ENCODE results near the gene FIGLA. TPM values are rescaled to one million over a fixed set of nuclear protein-coding genes. Genes with fewer than 3 reads are reported as not detected.

Gene FIGLA
- total RNA-seq = not detected in 2 replicates

GRCh38 chr2:70790136-70790828, at the start of gene FIGLA:
TSS of gene FIGLA (minus strand) at chr2:70790643. CDS start at chr2:70790638, 5 bp downstream.
- no peak for TF ChIP-seq CTCF (IDR thresholded peaks at IDR 0.05; ENCODE audit: extremely low read depth, low read depth, low read length)
- H3K79me2 ChIP-seq (ENCODE audit: insufficient read depth, low read length) = no peaks in the 10 kb centered on the region
- H3K36me3 ChIP-seq (ENCODE audit: insufficient read depth, low read length) = no peaks in the 10 kb centered on the region
- no peak for DNase-seq (ENCODE audit: insufficient read length, low spot score, missing footprints)
- no peak within 1 kb of the TSS for H3K27ac ChIP-seq (ENCODE audit: low read depth, low read length)
- H3K27me3 ChIP-seq (ENCODE audit: insufficient read depth, low read length) = peaks cover 76% of the 10 kb centered on the region
- H3K4me1 ChIP-seq (ENCODE audit: insufficient read depth, low read length) = no peaks in the 10 kb centered on the region
- H2AFZ ChIP-seq (ENCODE audit: low read length) = peak within 1 kb of the TSS; percentile 74
- H3K4me2 ChIP-seq (ENCODE audit: insufficient read depth, low read length) = peak within 1 kb of the TSS; percentile 51
- H3K9me3 ChIP-seq (ENCODE audit: low read depth, low read length) = no peaks in the 10 kb centered on the region
- no peak within 1 kb of the TSS for H3K4me3 ChIP-seq (ENCODE audit: insufficient read depth, low read length)
- H4K20me1 ChIP-seq (ENCODE audit: insufficient read depth, low read length) = no peaks in the 10 kb centered on the region

GRCh38 chr2:70837980-70838925, 47.8 kb upstream of the FIGLA start:
- no peak for TF ChIP-seq CTCF (IDR thresholded peaks at IDR 0.05; ENCODE audit: extremely low read depth, low read depth, low read length)
- Histone ChIP-seq H2AFZ (ENCODE audit: low read length) (no peak overlapping the region), H3K4me3 (ENCODE audit: insufficient read depth, low read length) (no peak overlapping the region), H3K27ac (ENCODE audit: low read depth, low read length) (no peak overlapping the region), H3K4me1 (ENCODE audit: insufficient read depth, low read length) (no peaks in the 10 kb centered on the region), H4K20me1 (ENCODE audit: insufficient read depth, low read length) (no peaks in the 10 kb centered on the region), H3K36me3 (ENCODE audit: insufficient read depth, low read length) (no peaks in the 10 kb centered on the region), H3K27me3 (ENCODE audit: insufficient read depth, low read length) (peaks cover 12% of the 10 kb centered on the region), H3K9me3 (ENCODE audit: low read depth, low read length) (no peaks in the 10 kb centered on the region), H3K4me2 (ENCODE audit: insufficient read depth, low read length) (no peak overlapping the region), H3K79me2 (ENCODE audit: insufficient read depth, low read length) (no peaks in the 10 kb centered on the region)
- peak; percentile 29 for DNase-seq (ENCODE audit: insufficient read length, low spot score, missing footprints)

DNA sequence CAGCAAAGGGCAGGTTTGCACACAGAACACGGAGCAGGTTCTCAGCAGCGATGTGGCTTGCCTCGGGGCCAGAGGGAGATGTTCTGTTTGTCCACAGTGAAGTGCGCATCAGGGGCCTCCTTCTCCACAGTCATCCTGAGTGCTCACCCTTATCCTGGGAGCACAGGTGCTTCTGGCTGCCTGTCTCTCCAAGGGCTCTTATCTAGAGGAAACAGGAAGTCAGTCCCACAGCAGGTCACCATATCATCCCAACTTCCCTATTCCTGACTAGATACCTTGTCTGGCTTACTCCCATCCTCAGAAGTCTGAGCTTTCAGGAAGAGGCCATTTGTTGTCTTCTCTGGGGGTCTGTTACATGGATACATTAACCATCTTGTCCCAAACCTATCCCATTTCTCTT, 45.2 kb upstream of the FIGLA start, which contains the start of gene CD207:
CD207 (minus strand) TSS at position 174 of the 400 bp plus-strand sequence; CDS start at position 134, 40 bp downstream.
- H3K4me3 ChIP-seq (ENCODE audit: insufficient read depth, low read length) = no peak within 1 kb of the TSS
- H3K4me1 ChIP-seq (ENCODE audit: insufficient read depth, low read length) = no peaks in the 10 kb centered on the region
- no peaks in the 10 kb centered on the region for H3K79me2 ChIP-seq (ENCODE audit: insufficient read depth, low read length)
- no peak within 1 kb of the TSS for H3K4me2 ChIP-seq (ENCODE audit: insufficient read depth, low read length)
- no peaks in the 10 kb centered on the region for H4K20me1 ChIP-seq (ENCODE audit: insufficient read depth, low read length)
- no peak for TF ChIP-seq CTCF (IDR thresholded peaks at IDR 0.05; ENCODE audit: extremely low read depth, low read depth, low read length)
- DNase-seq (ENCODE audit: insufficient read length, low spot score, missing footprints) = no peak
- no peaks in the 10 kb centered on the region for H3K36me3 ChIP-seq (ENCODE audit: insufficient read depth, low read length)
- no peaks in the 10 kb centered on the region for H3K9me3 ChIP-seq (ENCODE audit: low read depth, low read length)
- peaks cover 10% of the 10 kb centered on the region for H3K27me3 ChIP-seq (ENCODE audit: insufficient read depth, low read length)
- no peak within 1 kb of the TSS for H2AFZ ChIP-seq (ENCODE audit: low read length)
- H3K27ac ChIP-seq (ENCODE audit: low read depth, low read length) = no peak within 1 kb of the TSS

- no peaks in the 10 kb centered on the region for H4K20me1 ChIP-seq (ENCODE audit: insufficient read depth, low read length)
- no peak overlapping the region for H3K4me3 ChIP-seq (ENCODE audit: insufficient read depth, low read length)
- H3K27ac ChIP-seq (ENCODE audit: low read depth, low read length) = no peak overlapping the region
- H3K79me2 ChIP-seq (ENCODE audit: insufficient read depth, low read length) = no peaks in the 10 kb centered on the region
- no peaks in the 10 kb centered on the region for H3K9me3 ChIP-seq (ENCODE audit: low read depth, low read length)
- TF ChIP-seq CTCF (IDR thresholded peaks at IDR 0.05; ENCODE audit: extremely low read depth, low read depth, low read length) = no peak
- DNase-seq (ENCODE audit: insufficient read length, low spot score, missing footprints) = peak; percentile 22
- no peaks in the 10 kb centered on the region for H3K36me3 ChIP-seq (ENCODE audit: insufficient read depth, low read length)
- no peak overlapping the region for H3K4me2 ChIP-seq (ENCODE audit: insufficient read depth, low read length)
- H3K4me1 ChIP-seq (ENCODE audit: insufficient read depth, low read length) = no peaks in the 10 kb centered on the region
- H2AFZ ChIP-seq (ENCODE audit: low read length) = no peak overlapping the region
- H3K27me3 ChIP-seq (ENCODE audit: insufficient read depth, low read length) = peaks cover 11% of the 10 kb centered on the region
Measured at GRCh38 chr2:70834881-70835280, 44.4 kb upstream of the FIGLA start.

Measured in osteoblast (primary cell).